GM21367 (cell line): Measurements from ENCODE around the gene AKAP1.

Experiments
- ATAC-seq: cut with Tn5 transposase; IDR thresholded peaks from one replicate; pipeline ENCODE4 v1.9.1; 2021; ENCODE audit not compliant: unreplicated experiment

AKAP1 gene

GRCh38 chr17:57125406-57125805 lies 40.4 kb downstream of the AKAP1 start:
- no peak for ATAC-seq

GRCh38 chr17:57125866-57126265 lies 40.8 kb downstream of the AKAP1 start:
- ATAC-seq = no peak

- ATAC-seq = no peak
Measured at GRCh38 chr17:57130708-57131461, 45.8 kb downstream of the AKAP1 start.

GRCh38 chr17:57132663-57133062 lies 47.6 kb downstream of the AKAP1 start:
- no peak for ATAC-seq

GRCh38 chr17:57133486-57133885 lies 48.4 kb downstream of the AKAP1 start:
- ATAC-seq = no peak

GRCh38 chr17:57135026-57135788 lies 50.2 kb downstream of the AKAP1 start:
- ATAC-seq = no peak

GRCh38 chr17:57135789-57136291 lies 50.8 kb downstream of the AKAP1 start:
- no peak for ATAC-seq

GRCh38 chr17:57136355-57136754 lies 51.3 kb downstream of the AKAP1 start:
- ATAC-seq = no peak

- ATAC-seq = no peak
Measured at GRCh38 chr17:57138030-57138911, 53.2 kb downstream of the AKAP1 start.

GRCh38 chr17:57138956-57139576 lies 54.0 kb downstream of the AKAP1 start:
- ATAC-seq = no peak

- no peak for ATAC-seq
Measured at GRCh38 chr17:57140316-57140715, 55.3 kb downstream of the AKAP1 start.

GRCh38 chr17:57142925-57143324 lies 57.9 kb downstream of the AKAP1 start:
- ATAC-seq = no peak

- no peak for ATAC-seq
Measured at GRCh38 chr17:57143361-57143760, 58.3 kb downstream of the AKAP1 start.

- no peak for ATAC-seq
Measured at GRCh38 chr17:57143919-57144318, 58.9 kb downstream of the AKAP1 start.

- no peak for ATAC-seq
Measured at GRCh38 chr17:57144567-57144966, 59.5 kb downstream of the AKAP1 start.

- ATAC-seq = no peak
Measured at GRCh38 chr17:57145347-57145746, 60.3 kb downstream of the AKAP1 start.

GRCh38 chr17:57146273-57146672 lies 61.2 kb downstream of the AKAP1 start:
- ATAC-seq = no peak

- no peak for ATAC-seq
Measured at GRCh38 chr17:57151798-57152197, 66.8 kb downstream of the AKAP1 start.

GRCh38 chr17:57152967-57153528 lies 68.0 kb downstream of the AKAP1 start:
- ATAC-seq = no peak

- no peak for ATAC-seq
Measured at GRCh38 chr17:57154921-57155320, 69.9 kb downstream of the AKAP1 start.
